Liver (tissue), 9 donors: ENCODE data around the gene EIPR1. TPM values are rescaled to one million over a fixed set of nuclear protein-coding genes. Genes with fewer than 3 reads are reported as not detected.

Experiments
- DNase-seq: peaks from one replicate; pipeline ENCODE4 v3.0.0-alpha.2; 2017; ENCODE audit warnings: low spot score
- H3K27ac ChIP-seq, 2 donors: one replicate each; pipeline ENCODE4 v1.7.0; 2013; ENCODE audit warnings: inconsistent platforms in 2 of 2, low read length in 2 of 2, control low read depth in 1 of 2, low read depth in 1 of 2, mild to moderate bottlenecking in 1 of 2
- H3K27me3 ChIP-seq, 4 donors: one replicate each; pipeline versions ENCODE4 v1.6.1 to v1.7.0; 2013; ENCODE audit warnings: low read length in 3 of 4, inconsistent platforms in 1 of 4, mild to moderate bottlenecking in 1 of 4, moderate library complexity in 1 of 4; ENCODE audit not compliant: control insufficient read depth in 4 of 4, insufficient read depth in 4 of 4
- H3K36me3 ChIP-seq, 4 donors: one replicate each; pipeline versions ENCODE4 v1.6.1 to v1.7.0; 2013; ENCODE audit warnings: low read length in 3 of 4, mild to moderate bottlenecking in 3 of 4, low read depth in 1 of 4, moderate library complexity in 1 of 4; ENCODE audit not compliant: control insufficient read depth in 4 of 4, insufficient read depth in 3 of 4
- H3K4me1 ChIP-seq, 4 donors: one replicate each; pipeline versions ENCODE4 v1.6.1 to v1.7.0; 2013; ENCODE audit warnings: low read length in 3 of 4, mild to moderate bottlenecking in 3 of 4, moderate library complexity in 1 of 4; ENCODE audit not compliant: control insufficient read depth in 4 of 4, insufficient read depth in 4 of 4
- H3K4me3 ChIP-seq, 3 donors: one replicate each; pipeline versions ENCODE4 v1.6.1 to v1.7.0; 2013; ENCODE audit warnings: low read length in 3 of 3, control low read depth in 1 of 3, low read depth in 1 of 3, mild to moderate bottlenecking in 1 of 3
- H3K9ac ChIP-seq, 2 donors: one replicate each; pipeline ENCODE4 v1.7.0; 2013; ENCODE audit warnings: low read length in 2 of 2, mild to moderate bottlenecking in 2 of 2, moderate library complexity in 2 of 2, control low read depth in 1 of 2, low read depth in 1 of 2
- H3K9me3 ChIP-seq, 4 donors: one replicate each; pipeline versions ENCODE4 v1.6.1 to v1.7.0; 2013; ENCODE audit warnings: low read length in 3 of 4; ENCODE audit not compliant: control insufficient read depth in 4 of 4
- EGR1 ChIP-seq, 2 donors: IDR thresholded peaks; 2 replicates each; pipeline ENCODE4 v1.6.1; 2016 to 2018; ENCODE audit warnings: antibody characterized with exemption in 2 of 2, low read depth in 2 of 2
- FOXA1 ChIP-seq: IDR thresholded peaks from 2 replicates; pipeline ENCODE4 v1.6.1; 2016; ENCODE audit warnings: antibody characterized with exemption
- FOXA2 ChIP-seq: IDR thresholded peaks from 2 replicates; pipeline ENCODE4 v1.6.1; 2016; ENCODE audit warnings: antibody characterized with exemption
- GABPA ChIP-seq, 2 donors: IDR thresholded peaks in 1 of 2; conservative IDR thresholded peaks in 1 of 2; 2 replicates each; pipeline ENCODE4 v1.6.1; 2016; ENCODE audit warnings: antibody characterized with exemption in 2 of 2, mild to moderate bottlenecking in 1 of 2, moderate library complexity in 1 of 2
- HNF4A ChIP-seq, 2 donors: conservative IDR thresholded peaks; 2 replicates each; pipeline ENCODE4 v1.6.1; 2016; ENCODE audit warnings: antibody characterized with exemption in 2 of 2, mild to moderate bottlenecking in 2 of 2
- HNF4G ChIP-seq: IDR thresholded peaks from 2 replicates; pipeline ENCODE4 v1.6.1; 2016; ENCODE audit warnings: antibody characterized with exemption
- JUND ChIP-seq, 2 donors: IDR thresholded peaks; 2 replicates each; pipeline ENCODE4 v1.6.1; 2016; ENCODE audit warnings: antibody characterized with exemption in 2 of 2
- NR2F2 ChIP-seq: IDR thresholded peaks from 2 replicates; pipeline ENCODE4 v1.6.1; 2016; ENCODE audit warnings: antibody characterized with exemption
- RAD21 ChIP-seq, 2 donors: IDR thresholded peaks; 2 replicates each; pipeline ENCODE4 v1.6.1; 2016; ENCODE audit warnings: antibody characterized with exemption in 2 of 2, mild to moderate bottlenecking in 2 of 2
- RXRA ChIP-seq, 2 donors: IDR thresholded peaks; 2 replicates each; pipeline ENCODE4 v1.6.1; 2017 to 2018; ENCODE audit warnings: antibody characterized with exemption in 2 of 2, mild to moderate bottlenecking in 1 of 2
- TAF1 ChIP-seq: conservative IDR thresholded peaks from 2 replicates; pipeline ENCODE4 v1.6.1; 2016; ENCODE audit warnings: antibody characterized with exemption, mild to moderate bottlenecking
- YY1 ChIP-seq: IDR thresholded peaks from 2 replicates; pipeline ENCODE4 v1.6.1; 2016; ENCODE audit warnings: antibody characterized with exemption, mild to moderate bottlenecking
- WGBS: extraction: QIAGEN DNeasy Blood & Tissue Kit; methylation state at CpG from one replicate; pipeline ENCODE4 v1.1.7; 2013; 5-methylcytosine and 5-hydroxymethylcytosine counted together
- polyA plus RNA-seq, 2 donors: library from polyadenylated mRNA; stranded (reverse) in 1 of 2; unstranded in 1 of 2; fragments of 200-250 nt in 1 of 2; fragments of >200 nt in 1 of 2; fragmentation: Nextera tagmentation in 1 of 2; extraction: Ambion mirVana in 1 of 2; gene quantifications; one replicate each; pipeline versions ENCODE4 v1.2.1 to v1.2.3, GENCODE V29; 2013 to 2015
- total RNA-seq, 2 donors: library from RNA; depleted of rRNA; stranded (reverse); fragments of >200 nt; gene quantifications; one replicate each; pipeline ENCODE4 v1.2.3, GENCODE V29; 2014
- TF ChIP-seq, protein P1 (sequence below): fragments of 150-350 bp; IDR thresholded peaks from 2 replicates; pipeline ENCODE4 v1.5.1; 2017; ENCODE audit warnings: improper control_type of control experiment, low read depth, low read length; ENCODE audit not compliant: missing input control
- TF ChIP-seq, protein P2 (sequence below): IDR thresholded peaks from 2 replicates; pipeline ENCODE4 v1.6.1; 2016; ENCODE audit warnings: antibody characterized with exemption
- TF ChIP-seq, protein P3 (sequence below): IDR thresholded peaks from 2 replicates; pipeline ENCODE4 v1.6.1; 2016; ENCODE audit warnings: antibody characterized with exemption, mild to moderate bottlenecking
- TF ChIP-seq, protein P4 (sequence below): IDR thresholded peaks from 2 replicates; pipeline ENCODE4 v1.6.1; 2016; ENCODE audit warnings: antibody characterized with exemption
- TF ChIP-seq, protein P5 (sequence below): IDR thresholded peaks from 2 replicates; pipeline ENCODE4 v1.6.1; 2016; ENCODE audit warnings: antibody characterized with exemption
- donor health status: healthy.
- donor health status: healthy.
- donor health status: healthy.
- donor health status: healthy.
- donor health status: healthy.

Gene EIPR1
- total and polyA plus RNA-seq, 4 donors: 7.6 to 12.1 (median 11.4) TPM

DNA sequence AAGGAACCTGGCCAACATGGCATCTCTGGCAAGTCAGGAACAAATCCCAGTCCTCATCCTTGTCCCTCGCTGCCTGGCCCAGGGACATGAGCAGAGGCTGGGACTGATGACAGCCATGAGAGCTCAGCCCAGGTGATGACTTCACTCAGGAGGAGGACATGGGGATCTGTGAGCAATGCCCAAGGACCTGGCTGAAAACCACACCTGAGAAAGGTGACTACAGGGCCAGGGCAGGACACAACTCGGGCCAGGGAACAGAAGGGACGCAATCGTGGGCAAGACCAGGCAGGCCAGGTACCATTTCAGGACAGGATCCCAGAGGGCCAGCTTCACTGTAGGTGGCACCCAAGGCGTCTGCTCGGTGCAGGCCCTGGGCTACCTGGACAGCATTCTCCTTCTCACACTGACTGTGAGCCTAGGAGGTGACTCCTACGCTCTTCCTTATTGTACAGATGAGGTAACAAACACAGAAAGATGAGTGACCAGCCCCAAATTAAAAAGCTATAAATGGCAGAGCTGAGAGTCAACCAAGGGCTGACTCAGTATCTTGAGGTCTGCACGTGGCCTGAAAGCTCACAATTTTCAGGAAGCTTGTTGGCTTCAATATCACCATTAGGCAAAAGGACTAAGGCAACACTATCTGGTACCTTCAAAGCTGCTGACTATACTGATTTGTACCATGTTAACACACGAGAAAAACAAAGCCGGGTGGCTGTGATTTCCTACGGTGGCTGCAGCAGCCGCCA, 141.1 kb downstream of the EIPR1 start:
- H3K4me3 ChIP-seq: no peak overlapping the region
- WGBS: 91% methylated on average over 12 of the region's 12 CpGs
- no peak for DNase-seq
- TF ChIP-seq, protein P1, sequence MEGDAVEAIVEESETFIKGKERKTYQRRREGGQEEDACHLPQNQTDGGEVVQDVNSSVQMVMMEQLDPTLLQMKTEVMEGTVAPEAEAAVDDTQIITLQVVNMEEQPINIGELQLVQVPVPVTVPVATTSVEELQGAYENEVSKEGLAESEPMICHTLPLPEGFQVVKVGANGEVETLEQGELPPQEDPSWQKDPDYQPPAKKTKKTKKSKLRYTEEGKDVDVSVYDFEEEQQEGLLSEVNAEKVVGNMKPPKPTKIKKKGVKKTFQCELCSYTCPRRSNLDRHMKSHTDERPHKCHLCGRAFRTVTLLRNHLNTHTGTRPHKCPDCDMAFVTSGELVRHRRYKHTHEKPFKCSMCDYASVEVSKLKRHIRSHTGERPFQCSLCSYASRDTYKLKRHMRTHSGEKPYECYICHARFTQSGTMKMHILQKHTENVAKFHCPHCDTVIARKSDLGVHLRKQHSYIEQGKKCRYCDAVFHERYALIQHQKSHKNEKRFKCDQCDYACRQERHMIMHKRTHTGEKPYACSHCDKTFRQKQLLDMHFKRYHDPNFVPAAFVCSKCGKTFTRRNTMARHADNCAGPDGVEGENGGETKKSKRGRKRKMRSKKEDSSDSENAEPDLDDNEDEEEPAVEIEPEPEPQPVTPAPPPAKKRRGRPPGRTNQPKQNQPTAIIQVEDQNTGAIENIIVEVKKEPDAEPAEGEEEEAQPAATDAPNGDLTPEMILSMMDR: no peak
- TF ChIP-seq EGR1 (IDR thresholded peaks at IDR 0.05; ENCODE audit: low read depth in 2 of 2): no peak
- no peak for TF ChIP-seq YY1
- TF ChIP-seq JUND (IDR thresholded peaks at IDR 0.05): no peak
- no peak for TF ChIP-seq GABPA (IDR thresholded peaks at IDR 0.05 in 1 of 2, conservative IDR thresholded peaks at IDR 0.05 in 1 of 2)
- no peak for TF ChIP-seq HNF4G
- TF ChIP-seq, protein P2, sequence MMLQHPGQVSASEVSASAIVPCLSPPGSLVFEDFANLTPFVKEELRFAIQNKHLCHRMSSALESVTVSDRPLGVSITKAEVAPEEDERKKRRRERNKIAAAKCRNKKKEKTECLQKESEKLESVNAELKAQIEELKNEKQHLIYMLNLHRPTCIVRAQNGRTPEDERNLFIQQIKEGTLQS: no peak
- TF ChIP-seq, protein P3, sequence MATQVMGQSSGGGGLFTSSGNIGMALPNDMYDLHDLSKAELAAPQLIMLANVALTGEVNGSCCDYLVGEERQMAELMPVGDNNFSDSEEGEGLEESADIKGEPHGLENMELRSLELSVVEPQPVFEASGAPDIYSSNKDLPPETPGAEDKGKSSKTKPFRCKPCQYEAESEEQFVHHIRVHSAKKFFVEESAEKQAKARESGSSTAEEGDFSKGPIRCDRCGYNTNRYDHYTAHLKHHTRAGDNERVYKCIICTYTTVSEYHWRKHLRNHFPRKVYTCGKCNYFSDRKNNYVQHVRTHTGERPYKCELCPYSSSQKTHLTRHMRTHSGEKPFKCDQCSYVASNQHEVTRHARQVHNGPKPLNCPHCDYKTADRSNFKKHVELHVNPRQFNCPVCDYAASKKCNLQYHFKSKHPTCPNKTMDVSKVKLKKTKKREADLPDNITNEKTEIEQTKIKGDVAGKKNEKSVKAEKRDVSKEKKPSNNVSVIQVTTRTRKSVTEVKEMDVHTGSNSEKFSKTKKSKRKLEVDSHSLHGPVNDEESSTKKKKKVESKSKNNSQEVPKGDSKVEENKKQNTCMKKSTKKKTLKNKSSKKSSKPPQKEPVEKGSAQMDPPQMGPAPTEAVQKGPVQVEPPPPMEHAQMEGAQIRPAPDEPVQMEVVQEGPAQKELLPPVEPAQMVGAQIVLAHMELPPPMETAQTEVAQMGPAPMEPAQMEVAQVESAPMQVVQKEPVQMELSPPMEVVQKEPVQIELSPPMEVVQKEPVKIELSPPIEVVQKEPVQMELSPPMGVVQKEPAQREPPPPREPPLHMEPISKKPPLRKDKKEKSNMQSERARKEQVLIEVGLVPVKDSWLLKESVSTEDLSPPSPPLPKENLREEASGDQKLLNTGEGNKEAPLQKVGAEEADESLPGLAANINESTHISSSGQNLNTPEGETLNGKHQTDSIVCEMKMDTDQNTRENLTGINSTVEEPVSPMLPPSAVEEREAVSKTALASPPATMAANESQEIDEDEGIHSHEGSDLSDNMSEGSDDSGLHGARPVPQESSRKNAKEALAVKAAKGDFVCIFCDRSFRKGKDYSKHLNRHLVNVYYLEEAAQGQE: no peak
- TF ChIP-seq RAD21 (IDR thresholded peaks at IDR 0.05): no peak
- TF ChIP-seq TAF1: no peak
- no peak for TF ChIP-seq FOXA2
- TF ChIP-seq, protein P4, sequence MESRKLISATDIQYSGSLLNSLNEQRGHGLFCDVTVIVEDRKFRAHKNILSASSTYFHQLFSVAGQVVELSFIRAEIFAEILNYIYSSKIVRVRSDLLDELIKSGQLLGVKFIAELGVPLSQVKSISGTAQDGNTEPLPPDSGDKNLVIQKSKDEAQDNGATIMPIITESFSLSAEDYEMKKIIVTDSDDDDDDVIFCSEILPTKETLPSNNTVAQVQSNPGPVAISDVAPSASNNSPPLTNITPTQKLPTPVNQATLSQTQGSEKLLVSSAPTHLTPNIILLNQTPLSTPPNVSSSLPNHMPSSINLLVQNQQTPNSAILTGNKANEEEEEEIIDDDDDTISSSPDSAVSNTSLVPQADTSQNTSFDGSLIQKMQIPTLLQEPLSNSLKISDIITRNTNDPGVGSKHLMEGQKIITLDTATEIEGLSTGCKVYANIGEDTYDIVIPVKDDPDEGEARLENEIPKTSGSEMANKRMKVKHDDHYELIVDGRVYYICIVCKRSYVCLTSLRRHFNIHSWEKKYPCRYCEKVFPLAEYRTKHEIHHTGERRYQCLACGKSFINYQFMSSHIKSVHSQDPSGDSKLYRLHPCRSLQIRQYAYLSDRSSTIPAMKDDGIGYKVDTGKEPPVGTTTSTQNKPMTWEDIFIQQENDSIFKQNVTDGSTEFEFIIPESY: no peak
- no peak for TF ChIP-seq HNF4A (conservative IDR thresholded peaks at IDR 0.05)
- TF ChIP-seq, protein P5, sequence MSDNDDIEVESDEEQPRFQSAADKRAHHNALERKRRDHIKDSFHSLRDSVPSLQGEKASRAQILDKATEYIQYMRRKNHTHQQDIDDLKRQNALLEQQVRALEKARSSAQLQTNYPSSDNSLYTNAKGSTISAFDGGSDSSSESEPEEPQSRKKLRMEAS: no peak
- TF ChIP-seq NR2F2: no peak
- no peak for TF ChIP-seq FOXA1
- TF ChIP-seq RXRA (IDR thresholded peaks at IDR 0.05): no peak
- H3K9ac ChIP-seq: no peak overlapping the region
- no peaks in the 10 kb centered on the region for H3K9me3 ChIP-seq
- H3K27ac ChIP-seq: no peak overlapping the region
- peaks cover 0 to 1% (median 0%) of the 10 kb centered on the region in 4 donors for H3K36me3 ChIP-seq
- peaks cover 0 to 3% (median 0%) of the 10 kb centered on the region in 4 donors for H3K4me1 ChIP-seq
- H3K27me3 ChIP-seq: no peaks in the 10 kb centered on the region
